A549 (cell line): ENCODE results near the gene MUC4.

Experiments
- CTCF ChIP-seq: fragments of >200 bp; sonication (Bioruptor Twin); formaldehyde crosslinking; IDR thresholded peaks from 3 replicates; pipeline ENCODE4 v1.5.1; 2016
- FOSB ChIP-seq: fragments of 250-450 bp; sonication (Bioruptor Pico); IDR thresholded peaks from 2 replicates; pipeline ENCODE4 v1.5.0; 2020; ENCODE audit warnings: mild to moderate bottlenecking, moderate library complexity
- PHF8 ChIP-seq: fragments of 200-600 bp; sonication (generic); IDR thresholded peaks from 2 replicates; pipeline ENCODE4 v1.6.1; 2016; ENCODE audit warnings: low read depth, mild to moderate bottlenecking, antibody characterized with exemption, moderate library complexity, borderline replicate concordance
- POLR2A ChIP-seq: IDR thresholded peaks from 2 replicates; pipeline ENCODE4 v1.6.1; 2012; ENCODE audit warnings: mild to moderate bottlenecking, low read length
- RCOR1 ChIP-seq: fragments of 150-350 bp; IDR thresholded peaks from 2 replicates; pipeline ENCODE4 v1.6.1; 2014; ENCODE audit warnings: antibody characterized with exemption, low read length, low read depth
- ZFP36 ChIP-seq: fragments of 450-650 bp; IDR thresholded peaks from 2 replicates; pipeline ENCODE4 v1.6.1; 2014; ENCODE audit warnings: borderline replicate concordance; ENCODE audit not compliant: partially characterized antibody

- TF ChIP-seq PHF8, result no peak
- TF ChIP-seq CTCF, result no peak
- no peak for TF ChIP-seq ZFP36
- TF ChIP-seq POLR2A, result no peak
- TF ChIP-seq FOSB, result no peak
- TF ChIP-seq RCOR1, result no peak
These were observed 80.3 kb downstream of the MUC4 start for GRCh38 chr3:195731356-195731905.
